Left ventricle myocardium inferior (tissue), 1 donor: ENCODE results near the gene SNAP29. TPM values are rescaled to one million over a fixed set of nuclear protein-coding genes. Genes with fewer than 3 reads are reported as not detected.
"Not testable (repeated sequence)": the region's sequence is repeated elsewhere in the genome, so short reads cannot be mapped to it uniquely, and the experiment has no call there.

ENCODE experiments used
- DNase-seq: peaks from one replicate; pipeline ENCODE4 v3.0.0-alpha.2; 2020
- H3K27ac ChIP-seq: fragments of 200-600 bp; replicated peaks from 2 replicates; pipeline ENCODE4 v1.8.0; 2021
- H3K27me3 ChIP-seq: fragments of 200-600 bp; 2 replicates; pipeline ENCODE4 v1.8.0; 2021; ENCODE audit warnings: low read depth
- H3K36me3 ChIP-seq: fragments of 200-600 bp; 2 replicates; pipeline ENCODE4 v1.8.0; 2021
- H3K4me1 ChIP-seq: fragments of 200-600 bp; 2 replicates; pipeline ENCODE4 v1.8.0; 2021
- H3K4me3 ChIP-seq: fragments of 200-600 bp; 2 replicates; pipeline ENCODE4 v1.8.0; 2021; ENCODE audit warnings: mild to moderate bottlenecking, moderate library complexity
- H3K9me3 ChIP-seq: fragments of 200-600 bp; replicated peaks from 2 replicates; pipeline ENCODE4 v1.8.0; 2021
- intact Hi-C: fragments of 100-400 bp; cut with micrococcal nuclease; formaldehyde crosslinking; loops from one replicate; pipeline ENCODE4 v1.11.0; 2022
- total RNA-seq: library from RNA; stranded (reverse); fragmentation: NEBNext Ultra II Directional; extraction: Animal tissue kit (Norgen Biotek cat#: 25700); gene quantifications from one replicate; pipeline ENCODE4 v1.2.1, GENCODE V29; 2021
- TF ChIP-seq, protein P1 (sequence below): fragments of 200-600 bp; IDR thresholded peaks from 2 replicates; pipeline ENCODE4 v1.8.0; 2021; ENCODE audit warnings: antibody characterized with exemption, mild to moderate bottlenecking, borderline replicate concordance
- donor health status: DM: no; HTN: yes; CAD: no; lungs with severe emphysema.

Gene SNAP29
- total RNA-seq, 1 donor from 2014 or later, result 25.8 TPM

DNA sequence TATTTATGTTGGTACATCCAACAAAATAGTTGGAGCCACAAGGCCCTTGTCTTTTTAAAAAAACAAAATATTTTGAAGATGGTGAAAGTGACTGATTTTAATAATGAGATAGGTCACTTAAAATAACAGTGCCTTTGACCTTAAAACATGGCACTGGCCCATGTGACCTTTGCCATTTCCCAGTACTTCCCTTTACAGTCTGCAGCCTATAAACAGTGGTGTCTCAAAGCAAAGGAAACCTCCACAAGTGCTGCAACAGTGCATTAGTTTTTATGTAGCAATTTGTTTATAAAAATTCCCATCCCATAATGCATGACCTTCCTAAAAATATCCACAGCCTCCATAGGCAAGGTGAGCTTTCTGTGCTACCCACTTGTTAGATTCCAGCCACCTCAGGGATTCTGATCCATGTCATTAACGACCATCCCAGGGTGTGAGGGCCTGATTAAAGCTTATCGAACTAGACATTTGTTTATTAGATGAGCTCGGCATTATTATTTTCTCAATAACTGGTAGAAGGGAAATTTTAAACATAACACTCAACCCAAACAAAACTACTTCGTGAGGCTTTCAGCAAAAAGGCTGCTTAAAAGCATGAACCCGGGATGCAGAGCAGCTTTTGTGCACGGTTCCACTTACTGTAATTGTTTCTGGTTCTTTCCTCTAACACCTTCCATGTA is 30.4 kb downstream of the SNAP29 start:
- TF ChIP-seq, protein P1, sequence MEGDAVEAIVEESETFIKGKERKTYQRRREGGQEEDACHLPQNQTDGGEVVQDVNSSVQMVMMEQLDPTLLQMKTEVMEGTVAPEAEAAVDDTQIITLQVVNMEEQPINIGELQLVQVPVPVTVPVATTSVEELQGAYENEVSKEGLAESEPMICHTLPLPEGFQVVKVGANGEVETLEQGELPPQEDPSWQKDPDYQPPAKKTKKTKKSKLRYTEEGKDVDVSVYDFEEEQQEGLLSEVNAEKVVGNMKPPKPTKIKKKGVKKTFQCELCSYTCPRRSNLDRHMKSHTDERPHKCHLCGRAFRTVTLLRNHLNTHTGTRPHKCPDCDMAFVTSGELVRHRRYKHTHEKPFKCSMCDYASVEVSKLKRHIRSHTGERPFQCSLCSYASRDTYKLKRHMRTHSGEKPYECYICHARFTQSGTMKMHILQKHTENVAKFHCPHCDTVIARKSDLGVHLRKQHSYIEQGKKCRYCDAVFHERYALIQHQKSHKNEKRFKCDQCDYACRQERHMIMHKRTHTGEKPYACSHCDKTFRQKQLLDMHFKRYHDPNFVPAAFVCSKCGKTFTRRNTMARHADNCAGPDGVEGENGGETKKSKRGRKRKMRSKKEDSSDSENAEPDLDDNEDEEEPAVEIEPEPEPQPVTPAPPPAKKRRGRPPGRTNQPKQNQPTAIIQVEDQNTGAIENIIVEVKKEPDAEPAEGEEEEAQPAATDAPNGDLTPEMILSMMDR, result no peak
- Histone ChIP-seq H3K4me3 (no peak overlapping the region), H3K36me3 (peaks cover 50% of the 10 kb centered on the region), H3K9me3 (no peaks in the 10 kb centered on the region), H3K4me1 (peaks cover 28% of the 10 kb centered on the region), H3K27ac (no peak overlapping the region), H3K27me3 (no peaks in the 10 kb centered on the region)
- DNase-seq, result no peak
- intact Hi-C loops, result no loop called here

GRCh38 chr22:20889904-20890540 is 31.2 kb downstream of the SNAP29 start:
- peaks cover 43% of the 10 kb centered on the region for H3K36me3 ChIP-seq
- intact Hi-C loops, result no loop called here
- H3K4me1 ChIP-seq, result peaks cover 20% of the 10 kb centered on the region
- TF ChIP-seq, protein P1, result no peak
- no peaks in the 10 kb centered on the region for H3K9me3 ChIP-seq
- H3K4me3 ChIP-seq, result no peak overlapping the region
- DNase-seq, result no peak
- no peaks in the 10 kb centered on the region for H3K27me3 ChIP-seq
- H3K27ac ChIP-seq, result no peak overlapping the region

- peaks cover 40% of the 10 kb centered on the region for H3K36me3 ChIP-seq
- intact Hi-C loops, result no loop called here
- TF ChIP-seq, protein P1, result no peak
Measured at GRCh38 chr22:20890975-20891374, 32.2 kb downstream of the SNAP29 start.

GRCh38 chr22:20897737-20898136 is 38.9 kb downstream of the SNAP29 start:
- H3K4me3 ChIP-seq, H3K36me3 ChIP-seq, H3K27ac ChIP-seq, DNase-seq, H3K9me3 ChIP-seq, H3K27me3 ChIP-seq, intact Hi-C loops, H3K4me1 ChIP-seq: not testable (repeated sequence)

More at GRCh38 chr22:20890975-20891374, 32.2 kb downstream of the SNAP29 start:
- DNase-seq, result no peak
- H3K27ac ChIP-seq, result no peak overlapping the region
- no peaks in the 10 kb centered on the region for H3K27me3 ChIP-seq
- H3K4me3 ChIP-seq, result no peak overlapping the region
- no peaks in the 10 kb centered on the region for H3K9me3 ChIP-seq
- peaks cover 11% of the 10 kb centered on the region for H3K4me1 ChIP-seq

GRCh38 chr22:20899827-20900423 is 41.1 kb downstream of the SNAP29 start:
- TF ChIP-seq, protein P1, result no peak
- intact Hi-C loops, result no loop called here
- Histone ChIP-seq H3K27me3 (no peaks in the 10 kb centered on the region), H3K9me3 (no peaks in the 10 kb centered on the region), H3K36me3 (no peaks in the 10 kb centered on the region), H3K4me3 (no peak overlapping the region), H3K4me1 (no peaks in the 10 kb centered on the region), H3K27ac (no peak overlapping the region)
- DNase-seq, result no peak

- H3K27ac ChIP-seq, H3K4me3 ChIP-seq, H3K4me1 ChIP-seq, H3K36me3 ChIP-seq, intact Hi-C loops, H3K9me3 ChIP-seq, DNase-seq, H3K27me3 ChIP-seq: not testable (repeated sequence)
Measured at GRCh38 chr22:20901093-20902033, 42.6 kb downstream of the SNAP29 start.
